Measurements from ENCODE around the gene DNASE1L2.

DNASE1L2 gene

GRCh38 chr16:2275476-2276367 is 39.5 kb downstream of the DNASE1L2 start:
- ChIA-PET POLR2A (no interaction called here), CTCF (interaction anchor here (0.9 kb wide), 1 partner anchor 13 kb away, joined by 3 read pairs; no protein-coding TSS in a partner anchor)
- TF ChIP-seq CTCF (IDR thresholded peaks at IDR 0.05; ENCODE audit: control extremely low read depth, extremely low read depth, low read depth, missing control alignments) = no peak
- DNase-seq (ENCODE audit: extremely low spot score) = no peak

GRCh38 chr16:2276368-2277195 is 40.3 kb downstream of the DNASE1L2 start:
- CTCF ChIA-PET = interaction anchor here (0.7 kb wide), 1 partner anchor 14 kb away, joined by 3 read pairs; no protein-coding TSS in a partner anchor
- TF ChIP-seq CTCF (IDR thresholded peaks at IDR 0.05; ENCODE audit: control extremely low read depth, extremely low read depth, low read depth, missing control alignments) = no peak
- no peak for DNase-seq (ENCODE audit: extremely low spot score)
- POLR2A ChIA-PET = no interaction called here

- CTCF ChIA-PET = no interaction called here
- DNase-seq (ENCODE audit: extremely low spot score) = no peak
- POLR2A ChIA-PET = no interaction called here
- TF ChIP-seq CTCF (IDR thresholded peaks at IDR 0.05; ENCODE audit: control extremely low read depth, extremely low read depth, low read depth, missing control alignments) = no peak
Observed at GRCh38 chr16:2277466-2278271, 41.4 kb downstream of the DNASE1L2 start.

- no peak for DNase-seq (ENCODE audit: extremely low spot score)
- CTCF ChIA-PET = interaction anchor here (1.4 kb wide), 1 partner anchor 11 kb away, joined by 4 read pairs; no protein-coding TSS in a partner anchor
- TF ChIP-seq CTCF (IDR thresholded peaks at IDR 0.05; ENCODE audit: control extremely low read depth, extremely low read depth, low read depth, missing control alignments) = no peak
- POLR2A ChIA-PET = no interaction called here
Observed at GRCh38 chr16:2278272-2278608, 42.0 kb downstream of the DNASE1L2 start.

GRCh38 chr16:2278956-2279800 is 42.9 kb downstream of the DNASE1L2 start:
- ChIA-PET CTCF (interaction anchor here (1.2 to 1.5 kb wide), 3 partner anchors 10 to 158 kb away, joined by 3 to 4 read pairs (median 4); partner anchors contain the start of gene ABCA3), POLR2A (no interaction called here)
- TF ChIP-seq CTCF (IDR thresholded peaks at IDR 0.05; ENCODE audit: control extremely low read depth, extremely low read depth, low read depth, missing control alignments) = no peak
- DNase-seq (ENCODE audit: extremely low spot score) = no peak
